HG02588 (cell line): Measurements from ENCODE around the gene MRTFB.

Experiments used
- ATAC-seq: cut with Tn5 transposase; IDR thresholded peaks from one replicate; pipeline ENCODE4 v1.9.1; 2021; ENCODE audit warnings: mild to moderate bottlenecking, moderate library complexity; ENCODE audit not compliant: unreplicated experiment

Gene MRTFB

DNA sequence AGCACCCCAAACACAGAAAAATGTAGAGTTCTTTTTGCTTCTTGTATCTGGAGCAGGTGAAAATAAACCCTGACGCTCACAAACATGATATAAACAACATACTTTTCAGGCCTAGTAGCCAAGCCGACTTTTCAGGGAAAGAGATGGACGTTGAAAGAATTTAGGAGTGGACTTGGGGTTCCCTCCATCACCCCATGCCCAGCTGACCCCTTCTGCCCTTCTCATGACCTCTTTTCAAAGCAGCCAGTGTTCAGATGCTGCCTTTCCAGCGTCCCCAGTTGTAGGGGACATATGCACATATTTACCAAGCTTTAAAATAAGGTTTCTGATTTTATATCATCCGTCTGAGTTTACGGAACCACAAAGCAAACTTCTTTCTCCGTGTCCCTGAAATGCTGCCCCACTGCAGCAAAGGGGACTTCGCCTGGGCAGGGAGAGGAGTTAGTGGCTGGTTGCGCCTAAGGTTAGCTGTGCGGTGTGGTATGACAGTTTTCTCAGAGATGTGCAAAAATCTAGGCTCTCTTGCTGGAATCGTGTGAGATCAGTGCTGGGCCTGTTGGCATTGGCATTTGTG lies 235.5 kb downstream of the MRTFB start:
- no peak for ATAC-seq

DNA sequence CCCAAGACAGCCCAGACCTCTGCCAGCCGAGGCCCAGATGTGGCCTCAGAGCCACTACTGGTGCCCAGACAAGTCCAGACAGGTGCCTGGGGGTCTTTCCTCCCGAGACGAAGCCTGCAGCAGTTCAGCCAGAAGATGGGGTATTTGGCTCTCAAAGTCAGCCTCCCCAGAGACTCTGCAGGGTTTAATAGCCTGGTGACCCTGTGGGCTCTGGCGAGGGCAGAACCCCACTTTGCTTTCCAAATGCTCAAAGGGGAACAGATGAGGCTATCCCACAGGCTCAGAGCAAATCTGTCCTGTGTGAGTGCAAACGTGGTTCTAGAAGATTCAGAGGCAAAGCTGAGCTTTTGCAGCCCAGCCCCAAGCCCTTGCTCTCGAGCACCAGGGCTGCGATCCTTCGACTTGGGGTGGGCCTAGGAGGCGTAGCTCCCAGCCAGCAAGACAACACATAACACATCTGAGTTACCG lies 236.0 kb downstream of the MRTFB start:
- no peak for ATAC-seq

DNA sequence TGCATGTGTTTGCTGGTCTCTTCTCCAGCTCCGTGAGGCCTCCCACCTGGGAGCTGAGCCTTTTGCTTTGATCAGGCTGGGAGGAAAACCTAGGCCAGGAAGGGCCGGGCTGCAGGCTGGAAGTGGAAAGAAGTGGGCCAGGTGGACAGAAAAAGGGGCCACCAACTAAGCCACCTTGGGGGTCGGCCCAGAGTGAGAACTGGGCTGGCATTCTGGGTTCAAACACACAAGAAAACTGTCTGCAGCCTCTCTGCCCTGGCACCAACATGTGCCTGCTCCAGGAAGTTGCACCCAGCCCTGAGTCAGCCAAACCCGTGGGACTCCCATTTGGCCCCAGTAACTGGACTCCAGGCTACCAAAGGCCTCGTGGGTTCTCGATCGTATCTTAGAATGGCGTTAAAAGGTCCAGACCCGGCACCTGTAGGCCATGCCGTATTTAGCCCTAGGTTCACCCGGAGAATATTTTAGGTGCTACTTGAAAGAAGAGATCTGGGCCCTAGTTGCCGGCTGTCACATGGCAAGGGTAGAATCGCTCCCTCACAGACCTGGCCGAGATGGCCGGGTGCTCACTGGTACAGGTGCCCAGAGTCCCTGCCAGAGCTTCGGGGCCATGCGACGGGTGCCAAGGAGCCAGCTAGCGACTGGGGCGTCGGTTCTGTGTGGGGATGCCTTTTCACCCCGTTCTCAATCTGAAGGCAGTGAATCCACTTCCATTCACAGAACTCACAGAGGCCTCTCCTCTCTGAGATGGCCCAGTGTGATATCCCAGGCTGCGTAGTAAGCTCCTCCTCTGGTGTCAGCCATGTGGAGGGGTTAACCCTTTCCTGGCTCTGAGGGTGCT lies 236.6 kb downstream of the MRTFB start:
- no peak for ATAC-seq

DNA sequence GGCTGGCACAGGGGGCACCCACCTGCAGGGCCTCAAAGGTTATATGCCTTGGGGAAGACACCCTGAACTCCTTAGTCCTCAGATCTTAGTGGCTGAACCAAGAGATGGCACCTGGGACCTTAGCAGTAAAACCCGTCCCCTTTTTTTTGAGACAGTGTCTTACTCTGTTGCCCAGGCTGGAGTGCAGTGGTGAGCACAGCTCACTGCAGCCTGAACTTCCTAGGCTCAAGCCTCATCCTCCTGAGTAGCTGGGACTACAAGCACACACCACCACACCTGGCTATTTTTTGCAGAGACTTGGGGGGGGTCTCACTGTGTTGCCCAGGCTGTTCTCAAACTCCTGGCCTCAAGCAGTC lies 237.2 kb downstream of the MRTFB start:
- ATAC-seq, result no peak

DNA sequence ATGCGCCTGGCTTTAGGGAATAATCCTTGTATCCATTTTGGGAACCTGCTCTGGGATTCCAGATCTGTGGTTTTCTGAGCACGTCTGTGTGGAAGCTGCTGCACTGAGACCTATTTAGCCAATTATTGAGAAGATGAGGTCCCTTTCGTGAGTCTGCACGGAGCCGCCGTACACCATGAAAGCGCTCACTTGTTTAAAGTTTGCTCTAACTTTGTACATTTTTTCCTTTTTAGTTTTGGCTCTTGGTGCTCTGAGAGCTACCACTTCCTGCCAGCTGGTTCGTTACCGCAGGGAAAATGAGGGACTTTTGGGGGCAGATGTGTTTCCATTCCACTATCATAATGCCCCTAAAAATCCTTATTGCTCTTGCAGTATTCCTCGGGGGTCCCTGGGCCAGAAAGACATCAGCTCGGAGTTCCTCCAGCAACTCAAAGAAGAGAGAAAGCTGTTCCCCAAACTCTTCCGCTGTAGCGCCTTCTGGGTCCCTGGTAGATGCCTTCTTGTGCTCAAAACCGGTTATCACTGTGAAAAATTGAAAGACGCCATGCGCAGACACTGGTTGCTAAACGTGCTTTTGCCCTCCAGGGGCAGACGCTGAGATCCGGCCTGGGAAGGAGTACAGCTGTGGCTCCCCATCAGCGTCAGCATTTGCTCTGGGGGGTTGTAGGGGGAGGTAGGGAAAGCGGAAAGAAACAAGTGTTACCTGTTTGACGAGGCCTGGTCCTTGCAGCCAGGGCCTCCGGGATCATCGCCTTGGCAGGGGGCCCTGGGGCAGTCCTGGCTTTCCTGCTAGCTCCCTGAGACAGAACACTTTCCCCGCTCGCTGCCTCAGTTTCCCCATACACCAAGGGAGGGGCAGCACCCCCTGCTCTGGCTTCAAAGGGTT lies 238.1 kb downstream of the MRTFB start:
- no peak for ATAC-seq

DNA sequence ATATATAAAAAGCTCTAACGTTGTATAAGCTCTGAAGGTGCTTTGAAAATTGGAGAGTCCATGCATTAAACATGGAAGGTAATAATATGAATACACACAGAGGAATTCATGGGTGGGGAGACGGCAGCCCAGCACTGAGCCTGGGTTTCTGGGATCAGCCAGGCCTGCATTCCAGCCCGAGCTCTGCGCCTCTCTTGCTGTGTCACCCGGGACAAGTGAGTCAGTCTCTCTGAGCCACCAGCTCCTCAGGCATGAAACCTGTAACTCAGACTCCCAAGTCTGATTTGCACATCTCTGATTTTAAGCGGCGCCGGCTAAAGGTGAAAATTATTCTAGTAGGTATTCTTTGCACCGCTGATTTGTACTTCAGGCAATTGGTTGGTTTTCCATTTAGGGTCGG lies 238.8 kb downstream of the MRTFB start:
- no peak for ATAC-seq

DNA sequence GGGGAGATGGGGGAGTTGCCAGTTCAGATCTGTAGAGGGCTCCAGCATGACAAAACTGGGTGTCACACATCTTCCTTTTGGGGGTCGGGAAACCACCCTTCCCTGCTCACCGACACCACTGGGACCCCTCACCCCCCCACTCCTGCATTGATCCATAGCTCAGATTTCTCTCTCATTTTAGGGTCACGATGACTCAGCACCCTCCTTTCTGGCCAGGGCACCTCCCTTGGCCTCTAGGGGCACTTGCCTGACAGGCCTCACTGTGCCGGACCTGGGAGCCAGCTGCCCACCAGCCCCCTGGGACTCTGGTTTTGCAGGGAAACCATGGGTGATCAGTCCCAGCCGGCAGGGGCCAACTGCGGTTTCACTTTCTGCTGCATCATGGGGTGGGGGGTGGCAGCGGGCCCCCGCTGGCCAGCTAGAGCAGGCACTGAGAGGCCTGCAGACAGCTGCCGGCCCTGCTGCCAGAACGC lies 239.4 kb downstream of the MRTFB start:
- ATAC-seq, result peak; percentile 61

DNA sequence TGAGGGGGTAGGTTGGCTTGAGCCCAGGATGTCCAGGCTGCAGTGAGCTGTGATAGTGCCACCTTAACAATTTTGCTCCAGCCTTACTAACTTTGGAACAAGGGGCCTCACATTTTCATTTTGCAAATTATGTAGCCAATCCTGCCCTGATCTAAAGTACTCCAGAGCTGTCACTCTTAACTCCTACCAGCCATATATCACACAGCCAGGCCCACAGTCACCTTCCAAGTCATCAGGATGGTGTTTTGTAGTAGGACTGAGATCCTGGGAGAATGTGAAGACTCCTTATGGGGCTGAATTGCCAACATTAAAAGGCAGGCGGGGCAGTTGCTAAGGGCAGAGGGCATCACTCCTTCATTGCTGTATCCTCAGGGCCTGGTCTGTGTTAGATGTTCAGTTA lies 243.0 kb downstream of the MRTFB start:
- ATAC-seq, result no peak

DNA sequence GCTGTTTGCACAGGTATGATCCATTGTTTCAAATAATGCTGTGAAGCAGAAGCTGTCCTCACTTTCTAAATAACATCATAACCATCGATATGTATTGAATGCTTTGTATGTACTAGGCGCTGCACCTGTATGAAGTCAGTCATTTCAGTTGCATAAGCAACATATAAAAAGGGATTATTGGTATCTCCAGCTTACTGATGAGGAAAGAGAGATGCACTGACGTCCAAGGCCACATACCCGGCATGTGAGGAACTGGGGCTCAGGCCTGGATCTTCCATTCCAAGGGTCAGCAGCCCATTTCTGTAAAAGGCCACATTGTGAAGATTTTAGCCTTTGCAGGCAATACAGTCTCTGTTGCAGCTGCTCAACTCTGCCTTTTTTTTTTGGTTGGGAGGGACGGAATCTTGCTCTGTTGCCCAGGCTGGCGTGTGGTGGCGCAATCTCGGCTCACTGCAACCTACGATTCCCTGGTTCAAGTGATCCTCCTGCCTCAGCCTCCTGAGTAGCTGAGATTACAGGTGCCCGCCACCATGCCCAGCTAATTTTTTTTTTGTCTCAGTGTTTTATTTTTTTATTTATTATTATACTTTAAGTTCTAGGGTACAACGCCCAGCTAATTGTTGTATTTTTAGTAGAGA lies 244.7 kb downstream of the MRTFB start:
- no peak for ATAC-seq
